Measurements from ENCODE around the gene FLT4. TPM values are rescaled to one million over a fixed set of nuclear protein-coding genes. Genes with fewer than 3 reads are reported as not detected.

The FLT4 gene
- total and polyA plus RNA-seq, 7 donors: 1.7 to 7.3 (median 3.5) TPM

GRCh38 chr5:180637962-180638680, 11.3 kb downstream of the FLT4 start:
- no peaks in the 10 kb centered on the region for H3K9me3 ChIP-seq
- H3K27ac ChIP-seq: no peak overlapping the region
- DNase-seq (peak; percentile 4 to 30), ATAC-seq (no peak)
- H3K4me3 ChIP-seq: no peak overlapping the region
- WGBS, 3 donors: 55 to 59% (median 58%) methylated on average over 19 to 20 of the region's 20 CpGs
- no peaks in the 10 kb centered on the region for H3K36me3 ChIP-seq (ENCODE audit: insufficient read depth in 1 of 2, low read depth in 1 of 2)
- TF ChIP-seq CTCF (IDR thresholded peaks at IDR 0.05): no peak
- H3K4me1 ChIP-seq: no peaks in the 10 kb centered on the region
- intact Hi-C loops (cut with DNase I): no loop called here
- H3K27me3 ChIP-seq (ENCODE audit: insufficient read depth in 3 of 3, low read length in 2 of 3): peaks cover 0 to 5% (median 0%) of the 10 kb centered on the region in 3 donors

- Histone ChIP-seq H3K27me3 (ENCODE audit: insufficient read depth in 3 of 3, low read length in 2 of 3) (peaks cover 0 to 2% (median 0%) of the 10 kb centered on the region in 3 donors), H3K4me3 (no peak overlapping the region), H3K9me3 (no peaks in the 10 kb centered on the region), H3K36me3 (ENCODE audit: insufficient read depth in 1 of 2, low read depth in 1 of 2) (no peaks in the 10 kb centered on the region), H3K27ac (no peak overlapping the region), H3K4me1 (no peaks in the 10 kb centered on the region)
- DNase-seq (peak; percentile 14 to 33), ATAC-seq (no peak)
- WGBS, 3 donors: 53 to 66% (median 60%) methylated on average over 18 of the region's 18 CpGs
- no peak for TF ChIP-seq CTCF (IDR thresholded peaks at IDR 0.05)
- intact Hi-C loops (cut with DNase I): no loop called here
These were observed 12.9 kb downstream of the FLT4 start for GRCh38 chr5:180636403-180637075.

- Histone ChIP-seq H3K4me1 (no peaks in the 10 kb centered on the region), H3K9me3 (no peaks in the 10 kb centered on the region), H3K4me3 (no peak overlapping the region), H3K27ac (no peak overlapping the region), H3K27me3 (ENCODE audit: insufficient read depth in 3 of 3, low read length in 2 of 3) (no peaks in the 10 kb centered on the region), H3K36me3 (ENCODE audit: insufficient read depth in 1 of 2, low read depth in 1 of 2) (no peaks in the 10 kb centered on the region)
- ATAC-seq: no peak
- intact Hi-C loops (cut with DNase I): no loop called here
- no peak for TF ChIP-seq CTCF (IDR thresholded peaks at IDR 0.05)
- 70 to 81% (median 74%) methylated on average over 8 of the region's 8 CpGs for WGBS, 3 donors
- peak in 1 of 2 donors; percentile 5 for DNase-seq
These were observed 13.4 kb downstream of the FLT4 start for GRCh38 chr5:180636016-180636402.

GRCh38 chr5:180633283-180634177, 15.9 kb downstream of the FLT4 start:
- H3K27me3 ChIP-seq (ENCODE audit: insufficient read depth in 3 of 3, low read length in 2 of 3): no peaks in the 10 kb centered on the region
- WGBS, 3 donors: 71 to 80% (median 74%) methylated on average over 14 of the region's 14 CpGs
- intact Hi-C loops (cut with DNase I): no loop called here
- no peaks in the 10 kb centered on the region for H3K36me3 ChIP-seq (ENCODE audit: insufficient read depth in 1 of 2, low read depth in 1 of 2)
- peak; percentile 1 to 35 for DNase-seq
- no peaks in the 10 kb centered on the region for H3K9me3 ChIP-seq
- no peak for ATAC-seq
- H3K27ac ChIP-seq: no peak overlapping the region
- H3K4me1 ChIP-seq: no peaks in the 10 kb centered on the region
- TF ChIP-seq CTCF (IDR thresholded peaks at IDR 0.05): no peak
- no peak overlapping the region for H3K4me3 ChIP-seq
